GM12864 (cell line): Measurements from ENCODE around the gene MPP1.

Experiments used
- DNase-seq: peaks from one replicate; pipeline ENCODE4 v3.0.0-alpha.2; 2011; ENCODE audit warnings: low read depth
- H3K4me3 ChIP-seq: 2 replicates; pipeline ENCODE4 v1.5.1; 2011; ENCODE audit warnings: mild to moderate bottlenecking, low read depth, low read length, control low read depth
- TF ChIP-seq, protein P1 (sequence below): IDR thresholded peaks from 2 replicates; pipeline ENCODE4 v1.5.1; 2011; ENCODE audit warnings: low read depth, mild to moderate bottlenecking, moderate library complexity, low read length, control low read depth, inconsistent platforms; ENCODE audit errors: missing control alignments

The MPP1 gene

DNA sequence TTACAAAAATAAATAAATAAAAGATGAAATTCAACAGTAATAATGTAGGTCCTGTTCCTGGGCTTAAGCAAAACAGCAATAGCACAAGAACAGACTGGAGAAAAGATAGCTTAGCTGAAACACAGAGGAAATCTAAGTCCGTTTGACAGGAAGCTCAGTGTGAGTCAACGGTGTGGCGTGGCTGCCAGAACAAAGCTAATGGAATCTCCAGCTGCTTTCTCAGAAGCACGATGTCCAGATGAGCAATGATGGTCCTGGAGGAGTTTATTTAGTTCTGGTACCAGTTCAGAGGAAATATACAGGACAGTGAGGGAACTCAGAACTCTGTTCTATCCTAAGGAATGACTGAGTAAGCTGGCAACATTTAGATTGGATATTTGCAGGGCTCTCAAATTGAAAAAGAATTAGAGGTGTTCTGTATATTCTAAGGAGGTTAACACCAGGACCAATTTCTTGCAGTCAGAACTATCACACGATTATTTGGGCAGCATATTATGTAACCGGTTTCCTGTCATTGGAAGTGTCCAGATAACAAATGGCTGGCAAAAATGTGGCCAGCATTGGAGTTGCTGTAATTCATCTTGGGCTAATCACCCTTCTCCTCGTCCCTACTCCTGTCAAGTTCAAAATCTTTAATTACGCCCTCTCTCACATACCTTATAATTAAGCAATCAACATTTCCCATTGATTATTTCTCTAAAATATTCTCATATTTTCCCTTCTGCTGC, 67.1 kb downstream of the MPP1 start:
- no peak for DNase-seq
- TF ChIP-seq, protein P1, sequence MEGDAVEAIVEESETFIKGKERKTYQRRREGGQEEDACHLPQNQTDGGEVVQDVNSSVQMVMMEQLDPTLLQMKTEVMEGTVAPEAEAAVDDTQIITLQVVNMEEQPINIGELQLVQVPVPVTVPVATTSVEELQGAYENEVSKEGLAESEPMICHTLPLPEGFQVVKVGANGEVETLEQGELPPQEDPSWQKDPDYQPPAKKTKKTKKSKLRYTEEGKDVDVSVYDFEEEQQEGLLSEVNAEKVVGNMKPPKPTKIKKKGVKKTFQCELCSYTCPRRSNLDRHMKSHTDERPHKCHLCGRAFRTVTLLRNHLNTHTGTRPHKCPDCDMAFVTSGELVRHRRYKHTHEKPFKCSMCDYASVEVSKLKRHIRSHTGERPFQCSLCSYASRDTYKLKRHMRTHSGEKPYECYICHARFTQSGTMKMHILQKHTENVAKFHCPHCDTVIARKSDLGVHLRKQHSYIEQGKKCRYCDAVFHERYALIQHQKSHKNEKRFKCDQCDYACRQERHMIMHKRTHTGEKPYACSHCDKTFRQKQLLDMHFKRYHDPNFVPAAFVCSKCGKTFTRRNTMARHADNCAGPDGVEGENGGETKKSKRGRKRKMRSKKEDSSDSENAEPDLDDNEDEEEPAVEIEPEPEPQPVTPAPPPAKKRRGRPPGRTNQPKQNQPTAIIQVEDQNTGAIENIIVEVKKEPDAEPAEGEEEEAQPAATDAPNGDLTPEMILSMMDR = no peak
- H3K4me3 ChIP-seq = no peak overlapping the region

DNA sequence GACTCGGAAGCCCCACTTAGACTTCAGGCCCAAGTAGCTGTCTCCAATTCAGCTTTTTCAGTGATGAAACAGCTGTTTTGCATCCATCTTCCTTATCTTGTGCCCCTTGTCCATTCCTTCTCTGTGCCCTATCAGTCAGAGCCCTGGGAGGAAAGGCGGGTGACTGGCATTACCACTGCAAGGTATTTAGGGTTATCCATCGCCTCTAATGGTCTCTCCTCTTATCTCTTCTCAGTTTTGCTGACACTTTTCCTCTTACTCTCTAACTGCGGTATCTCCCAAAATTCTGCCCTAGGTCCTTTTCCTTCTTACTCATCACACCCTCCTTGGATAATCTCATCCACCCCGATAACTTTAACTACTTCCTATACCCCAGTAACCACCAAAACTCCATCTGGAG, 68.1 kb downstream of the MPP1 start:
- H3K4me3 ChIP-seq = no peak overlapping the region
- DNase-seq = no peak
- TF ChIP-seq, protein P1 = no peak

DNA sequence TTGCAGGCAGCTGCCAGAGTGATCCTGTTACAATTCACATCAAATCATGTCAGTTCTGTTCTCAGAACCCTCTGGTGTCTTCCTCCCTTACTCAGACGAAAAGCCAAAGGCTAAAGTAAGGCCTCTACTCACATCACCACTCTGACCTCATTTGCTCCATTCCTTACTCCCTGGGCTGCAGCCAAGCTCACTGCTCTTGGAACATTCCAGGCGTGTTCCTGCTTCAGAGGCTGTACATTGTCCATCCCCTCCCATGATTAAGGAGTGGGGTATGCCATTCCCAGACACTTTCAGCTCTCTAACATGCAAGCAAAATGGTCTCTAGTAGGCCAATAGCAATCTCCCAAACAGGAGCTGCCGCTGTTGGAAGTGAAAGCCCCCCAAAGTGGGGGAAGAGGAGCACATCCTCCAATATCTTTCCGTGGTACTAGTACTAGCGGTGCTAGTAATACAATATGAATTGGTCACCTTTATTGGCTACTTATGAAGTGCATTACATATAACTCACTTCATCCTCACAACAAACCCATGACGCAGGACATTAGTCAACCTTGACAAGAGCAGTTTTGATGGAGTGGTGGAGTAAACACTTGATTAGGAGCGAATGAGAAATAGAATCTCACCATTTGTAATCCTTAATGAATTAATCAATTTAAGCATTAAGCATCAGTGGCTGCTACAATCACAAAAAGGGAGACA, 69.4 kb downstream of the MPP1 start:
- TF ChIP-seq, protein P1 = no peak
- DNase-seq = no peak
- no peak overlapping the region for H3K4me3 ChIP-seq

DNA sequence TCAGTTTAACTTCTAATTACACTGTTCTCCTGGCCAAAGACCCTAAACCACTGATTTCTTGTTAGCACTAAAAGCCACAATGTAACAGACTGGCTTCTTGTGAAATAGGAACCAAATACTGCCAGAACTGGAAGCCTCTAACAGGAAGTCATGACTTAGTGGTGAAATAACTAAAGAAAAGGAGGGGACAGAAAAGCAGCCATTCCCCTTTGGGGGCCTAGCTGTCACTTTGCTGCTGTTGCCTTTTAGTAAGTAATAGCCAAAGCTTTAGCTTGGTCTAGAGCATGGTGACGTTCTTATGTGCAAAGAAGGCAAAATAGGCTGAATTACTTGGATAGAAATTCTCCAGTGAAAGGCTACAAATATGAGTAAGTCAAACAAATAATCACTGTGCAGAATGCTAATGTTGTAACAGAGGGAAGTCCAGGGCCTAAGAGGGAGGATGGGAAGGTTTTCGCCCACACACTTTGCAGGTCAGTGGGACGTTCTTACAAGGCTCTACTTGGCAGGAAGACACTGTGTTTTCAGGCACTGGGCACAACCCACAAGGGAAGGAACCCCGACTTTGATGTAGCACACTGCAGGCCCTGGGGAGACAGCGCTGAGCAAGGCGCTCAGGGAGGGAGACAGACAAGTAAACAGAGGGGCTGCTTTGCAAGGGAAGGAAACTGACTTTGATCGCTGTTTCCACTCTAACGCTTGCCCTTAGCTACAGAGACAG, 71.1 kb downstream of the MPP1 start:
- no peak overlapping the region; the same call in 1 of the 2 replicates for H3K4me3 ChIP-seq
- DNase-seq = no peak
- TF ChIP-seq, protein P1 = no peak

DNA sequence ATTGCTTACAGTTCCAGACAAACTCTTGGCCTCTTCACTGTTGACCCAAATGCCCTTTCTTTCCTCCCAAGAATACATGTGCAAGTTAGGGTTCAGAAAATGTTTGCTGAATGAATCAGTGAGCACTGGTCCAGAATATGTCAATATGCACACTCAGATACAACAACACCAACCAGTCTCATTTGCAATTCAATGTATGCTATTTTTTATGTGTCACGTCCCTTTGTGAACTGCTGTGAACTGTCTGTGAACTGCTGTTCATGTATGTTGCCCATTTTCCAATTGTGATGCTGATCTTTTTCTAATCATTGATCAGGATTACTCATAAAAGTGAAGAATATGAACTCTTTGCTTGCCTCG, 72.2 kb downstream of the MPP1 start:
- DNase-seq = no peak
- H3K4me3 ChIP-seq = no peak overlapping the region
- TF ChIP-seq, protein P1 = no peak

DNA sequence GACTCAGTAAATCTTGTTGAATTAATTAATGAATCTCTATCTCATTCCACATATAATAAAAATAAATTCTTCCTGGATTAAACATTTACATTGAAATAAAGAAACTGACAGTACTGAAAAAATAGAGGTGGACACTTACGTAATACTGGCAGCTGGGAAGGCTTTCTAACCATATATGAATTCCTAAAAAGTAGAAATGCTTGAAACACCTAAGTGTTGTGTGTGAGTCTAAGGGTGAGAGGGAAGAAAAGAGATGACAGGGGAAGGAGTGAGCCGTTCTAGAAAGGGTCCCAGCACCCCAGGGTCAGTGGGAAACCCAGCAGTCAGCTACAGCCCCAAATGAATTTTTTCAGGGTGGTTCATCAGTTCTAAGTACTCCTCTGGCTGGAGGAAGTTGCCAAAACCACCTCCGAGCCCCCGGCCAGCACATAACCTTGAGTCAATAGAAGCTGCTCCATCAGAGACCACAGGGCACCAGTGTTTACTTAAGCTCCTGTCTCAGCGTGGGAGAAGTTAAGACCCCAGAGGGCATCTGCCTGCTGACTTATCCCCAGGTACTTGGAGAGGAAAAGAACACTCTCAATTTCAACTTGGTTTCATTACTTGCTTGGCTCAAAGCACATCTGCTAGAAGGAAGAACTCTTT, 72.7 kb downstream of the MPP1 start:
- no peak overlapping the region for H3K4me3 ChIP-seq
- no peak for DNase-seq
- TF ChIP-seq, protein P1 = no peak
